ENCODE results near the gene RUFY2.
"Not testable (repeated sequence)": the region's sequence is repeated elsewhere in the genome, so short reads cannot be mapped to it uniquely, and the experiment has no call there.

Gene RUFY2

GRCh38 chr10:68327889-68328786, 78.9 kb downstream of the RUFY2 start:
- no peak for DNase-seq (ENCODE audit: low read depth in 2 of 2)

GRCh38 chr10:68324396-68324795, 82.7 kb downstream of the RUFY2 start:
- DNase-seq (ENCODE audit: low read depth in 2 of 2), result not testable (repeated sequence)

GRCh38 chr10:68318331-68319059, 88.6 kb downstream of the RUFY2 start:
- no peak for DNase-seq (ENCODE audit: low read depth in 2 of 2)

GRCh38 chr10:68315582-68315981, 91.5 kb downstream of the RUFY2 start:
- DNase-seq (ENCODE audit: low read depth in 2 of 2), result no peak

- DNase-seq (ENCODE audit: low read depth in 2 of 2), result not testable (repeated sequence)
These were observed 92.1 kb downstream of the RUFY2 start for GRCh38 chr10:68314930-68315329.

GRCh38 chr10:68310531-68310930, 96.5 kb downstream of the RUFY2 start:
- no peak for DNase-seq (ENCODE audit: low read depth in 2 of 2)

GRCh38 chr10:68305854-68306253, 101.2 kb downstream of the RUFY2 start:
- DNase-seq (ENCODE audit: low read depth in 2 of 2), result no peak

GRCh38 chr10:68303849-68304412, 103.1 kb downstream of the RUFY2 start:
- no peak for DNase-seq (ENCODE audit: low read depth in 2 of 2)

GRCh38 chr10:68302871-68303270, 104.2 kb downstream of the RUFY2 start:
- DNase-seq (ENCODE audit: low read depth in 2 of 2), result no peak

GRCh38 chr10:68302503-68302823, 104.6 kb downstream of the RUFY2 start:
- no peak for DNase-seq (ENCODE audit: low read depth in 2 of 2)

- no peak for DNase-seq (ENCODE audit: low read depth in 2 of 2)
These were observed 105.1 kb downstream of the RUFY2 start for GRCh38 chr10:68301790-68302502.

- DNase-seq (ENCODE audit: low read depth in 2 of 2), result no peak
These were observed 105.8 kb downstream of the RUFY2 start for GRCh38 chr10:68301301-68301700.

- DNase-seq (ENCODE audit: low read depth in 2 of 2), result no peak
These were observed 110.0 kb downstream of the RUFY2 start for GRCh38 chr10:68296843-68297663.

All from activated CD8-positive, alpha-beta memory T cell treated with anti-CD3 and anti-CD28 coated beads for 4 hours (primary cell).